ENCODE data around the gene GTPBP1. TPM values are rescaled to one million over a fixed set of nuclear protein-coding genes. Genes with fewer than 3 reads are reported as not detected.

The GTPBP1 gene
- total and polyA plus RNA-seq, 2 donors (not counting 1 experiment from before 2014, with no cell fraction given), result 77.8 to 174 TPM

GRCh38 chr22:38716271-38716670 is 10.5 kb downstream of the GTPBP1 start:
- ChIA-PET POLR2A (interaction anchor here (0.6 kb wide), 1 partner anchor 214 kb away, joined by 7 read pairs; no protein-coding TSS in a partner anchor), CTCF (no interaction called here)
- Histone ChIP-seq H3K79me2 (ENCODE audit: control insufficient read depth, insufficient read depth, low read length) (peaks cover 72% of the 10 kb centered on the region), H3K27ac (ENCODE audit: low read length in 2 of 2) (no peak overlapping the region), H4K20me1 (ENCODE audit: control insufficient read depth, insufficient read depth, low read length, poor library complexity, severe bottlenecking) (peaks cover 68% of the 10 kb centered on the region), H3K9me3 (ENCODE audit: control extremely low read depth in 1 of 3, control insufficient read depth in 2 of 3, insufficient read depth in 1 of 3, low read length in 2 of 3) (no peaks in the 10 kb centered on the region), H3K36me3 (replicated peaks in 1 of 2; ENCODE audit: control extremely low read depth in 1 of 2, control insufficient read depth in 1 of 2, extremely low read depth in 1 of 2, insufficient read depth in 2 of 2, low read length in 1 of 2) (peaks cover 0 to 61% of the 10 kb centered on the region in 2 experiments), H3K4me3 (ENCODE audit: control extremely low read depth in 1 of 5, extremely low read depth in 1 of 5, insufficient read depth in 1 of 5, low read depth in 2 of 5, low read length in 4 of 5) (no peak overlapping the region), H3K4me1 (ENCODE audit: control insufficient read depth in 2 of 2, insufficient read depth in 2 of 2, low read length in 2 of 2) (peaks cover 7% of the 10 kb centered on the region in 2 donors), H3K4me2 (replicated peaks; ENCODE audit: low read depth, low read length, poor library complexity, severe bottlenecking) (no peak overlapping the region), H2AFZ (ENCODE audit: insufficient read depth, low read depth, low read length, poor library complexity, severe bottlenecking) (no peak overlapping the region), H3K27me3 (replicated peaks in 1 of 4; ENCODE audit: control extremely low read depth in 1 of 4, control insufficient read depth in 3 of 4, insufficient read depth in 4 of 4, low read length in 3 of 4) (no peaks in the 10 kb centered on the region), H3K9ac (ENCODE audit: low read length) (no peak overlapping the region)
- H3K27ac Mint-ChIP-seq, result no peak overlapping the region
- DNase-seq (no peak), ATAC-seq (ENCODE audit: low read depth) (no peak)
- TF ChIP-seq EZH2 (IDR thresholded peaks at IDR 0.05; ENCODE audit: borderline replicate concordance, insufficient read depth, low read depth, low read length, poor library complexity, severe bottlenecking) (no peak), CTCF (IDR thresholded peaks at IDR 0.05) (no peak)
- no peak overlapping the region for H3K4me3 Mint-ChIP-seq
- H3K9me3 Mint-ChIP-seq (ENCODE audit: insufficient read depth), result no peaks in the 10 kb centered on the region
- 97% methylated on average over 10 of the region's 10 CpGs for WGBS (ENCODE audit: insufficient coverage)
- peaks cover 33% of the 10 kb centered on the region for H3K4me1 Mint-ChIP-seq
- H3K27me3 Mint-ChIP-seq, result no peaks in the 10 kb centered on the region
- intact Hi-C loops (cut with micrococcal nuclease), result no loop called here

GRCh38 chr22:38716826-38717225 is 11.1 kb downstream of the GTPBP1 start:
- no peak overlapping the region for H3K27ac ChIP-seq (ENCODE audit: low read length in 2 of 2)
- no peak overlapping the region for H3K4me3 ChIP-seq (ENCODE audit: control extremely low read depth in 1 of 5, extremely low read depth in 1 of 5, insufficient read depth in 1 of 5, low read depth in 2 of 5, low read length in 4 of 5)
- no peak overlapping the region for H2AFZ ChIP-seq (ENCODE audit: insufficient read depth, low read depth, low read length, poor library complexity, severe bottlenecking)
- TF ChIP-seq CTCF (IDR thresholded peaks at IDR 0.05) (no peak), EZH2 (IDR thresholded peaks at IDR 0.05; ENCODE audit: borderline replicate concordance, insufficient read depth, low read depth, low read length, poor library complexity, severe bottlenecking) (no peak)
- peaks cover 0 to 66% of the 10 kb centered on the region in 2 experiments for H3K36me3 ChIP-seq (replicated peaks in 1 of 2; ENCODE audit: control extremely low read depth in 1 of 2, control insufficient read depth in 1 of 2, extremely low read depth in 1 of 2, insufficient read depth in 2 of 2, low read length in 1 of 2)
- no peak overlapping the region for H3K4me2 ChIP-seq (replicated peaks; ENCODE audit: low read depth, low read length, poor library complexity, severe bottlenecking)
- Mint-ChIP-seq H3K27ac (no peak overlapping the region), H3K4me1 (peaks cover 32% of the 10 kb centered on the region), H3K27me3 (no peaks in the 10 kb centered on the region), H3K9me3 (ENCODE audit: insufficient read depth) (no peaks in the 10 kb centered on the region), H3K4me3 (no peak overlapping the region)
- peaks cover 7% of the 10 kb centered on the region in 2 donors for H3K4me1 ChIP-seq (ENCODE audit: control insufficient read depth in 2 of 2, insufficient read depth in 2 of 2, low read length in 2 of 2)
- DNase-seq (no peak), ATAC-seq (ENCODE audit: low read depth) (no peak)
- H3K27me3 ChIP-seq (replicated peaks in 1 of 4; ENCODE audit: control extremely low read depth in 1 of 4, control insufficient read depth in 3 of 4, insufficient read depth in 4 of 4, low read length in 3 of 4), result no peaks in the 10 kb centered on the region
- no peaks in the 10 kb centered on the region for H3K9me3 ChIP-seq (ENCODE audit: control extremely low read depth in 1 of 3, control insufficient read depth in 2 of 3, insufficient read depth in 1 of 3, low read length in 2 of 3)
- H3K79me2 ChIP-seq (ENCODE audit: control insufficient read depth, insufficient read depth, low read length), result peaks cover 66% of the 10 kb centered on the region
- peaks cover 62% of the 10 kb centered on the region for H4K20me1 ChIP-seq (ENCODE audit: control insufficient read depth, insufficient read depth, low read length, poor library complexity, severe bottlenecking)
- ChIA-PET POLR2A (interaction anchor here (0.6 kb wide), 1 partner anchor 214 kb away, joined by 7 read pairs; no protein-coding TSS in a partner anchor), CTCF (no interaction called here)
- intact Hi-C loops (cut with micrococcal nuclease), result no loop called here
- H3K9ac ChIP-seq (ENCODE audit: low read length), result no peak overlapping the region
- WGBS (ENCODE audit: insufficient coverage), result 95% methylated on average over 9 of the region's 9 CpGs
